ES-I3 (cell line): ENCODE measurements around the gene RBPJL.
A peak's percentile ranks its signal among the peaks of the same experiment; 100 is the strongest.

ENCODE experiments used
- H3K36me3 ChIP-seq: 2 replicates; pipeline ENCODE4 v1.6.1; 2013; ENCODE audit warnings: mild to moderate bottlenecking, low read length, control low read depth, moderate library complexity; ENCODE audit not compliant: insufficient read depth
- H3K4me1 ChIP-seq: 2 replicates; pipeline ENCODE4 v1.6.1; 2013; ENCODE audit warnings: mild to moderate bottlenecking, control low read depth, low read length; ENCODE audit not compliant: insufficient read depth
- H3K9ac ChIP-seq: 2 replicates; pipeline ENCODE4 v1.6.1; 2013; ENCODE audit warnings: low read depth, mild to moderate bottlenecking, low read length, moderate library complexity
- H3K9me3 ChIP-seq: 2 replicates; pipeline ENCODE4 v1.6.1; 2013; ENCODE audit warnings: mild to moderate bottlenecking, low read length, moderate library complexity; ENCODE audit not compliant: control insufficient read depth, insufficient read depth

Gene RBPJL

GRCh38 chr20:45362804-45363610, 56.4 kb downstream of the RBPJL start, which contains the start of gene SYS1:
Gene SYS1 (plus strand): TSS chr20:45363156. CDS start chr20:45363532, 376 bp downstream.
- Histone ChIP-seq H3K9ac (peak within 1 kb of the TSS; percentile 86), H3K9me3 (no peaks in the 10 kb centered on the region), H3K4me1 (peaks cover 24% of the 10 kb centered on the region), H3K36me3 (no peaks in the 10 kb centered on the region)

GRCh38 chr20:45363611-45364492, 57.2 kb downstream of the RBPJL start:
- peaks cover 16% of the 10 kb centered on the region for H3K4me1 ChIP-seq
- no peaks in the 10 kb centered on the region for H3K36me3 ChIP-seq
- H3K9me3 ChIP-seq, result no peaks in the 10 kb centered on the region

GRCh38 chr20:45365444-45365970, 58.9 kb downstream of the RBPJL start:
- H3K9me3 ChIP-seq, result no peaks in the 10 kb centered on the region
- peaks cover 4% of the 10 kb centered on the region; the same call in 1 of the 2 replicates for H3K4me1 ChIP-seq
- no peaks in the 10 kb centered on the region for H3K36me3 ChIP-seq
- no peak overlapping the region for H3K9ac ChIP-seq

More at GRCh38 chr20:45363611-45364492, 57.2 kb downstream of the RBPJL start:
- H3K9ac ChIP-seq, result peak overlapping the region; percentile 86; the same call in 1 of the 2 replicates

- Histone ChIP-seq H3K9ac (no peak overlapping the region), H3K4me1 (peaks cover 4% of the 10 kb centered on the region; the same call in 1 of the 2 replicates), H3K9me3 (no peaks in the 10 kb centered on the region), H3K36me3 (no peaks in the 10 kb centered on the region)
Measured at GRCh38 chr20:45366192-45366591, 59.6 kb downstream of the RBPJL start.

- H3K36me3 ChIP-seq, result no peaks in the 10 kb centered on the region
- no peak overlapping the region for H3K9ac ChIP-seq
- H3K9me3 ChIP-seq, result no peaks in the 10 kb centered on the region
- peaks cover 4% of the 10 kb centered on the region; the same call in 1 of the 2 replicates for H3K4me1 ChIP-seq
Measured at GRCh38 chr20:45366631-45367030, 60.0 kb downstream of the RBPJL start.

- H3K9ac ChIP-seq, result no peak overlapping the region
- peaks cover 4% of the 10 kb centered on the region; the same call in 1 of the 2 replicates for H3K4me1 ChIP-seq
- H3K36me3 ChIP-seq, result no peaks in the 10 kb centered on the region
- H3K9me3 ChIP-seq, result no peaks in the 10 kb centered on the region
Measured at GRCh38 chr20:45367126-45367525, 60.5 kb downstream of the RBPJL start.
